Keratinocyte (primary cell): Measurements from ENCODE around the gene DFFB. TPM values are rescaled to one million over a fixed set of nuclear protein-coding genes. Genes with fewer than 3 reads are reported as not detected.

ENCODE experiments used
- DNase-seq: peaks from one replicate; pipeline ENCODE4 v3.0.0-alpha.2; 2011; ENCODE audit warnings: low read depth, missing footprints, low spot score
- FAIRE-seq: peaks from 2 replicates; lab custom pipeline; 2011; peaks lifted over from hg19 to GRCh38; lab: Jason Lieb, UNC
- H2AFZ ChIP-seq: 2 replicates; pipeline ENCODE4 v1.6.0; 2012; ENCODE audit warnings: low read length, control low read depth, inconsistent platforms; ENCODE audit not compliant: control insufficient read depth
- H3K27ac ChIP-seq: 2 replicates; pipeline ENCODE4 v1.5.1; 2011; ENCODE audit warnings: low read length; ENCODE audit not compliant: control insufficient read depth, insufficient read depth
- H3K27me3 ChIP-seq: 3 replicates; pipeline ENCODE4 v1.6.0; 2011; ENCODE audit warnings: low read length; ENCODE audit not compliant: control insufficient read depth, insufficient read depth; ENCODE audit errors: extremely low read depth
- H3K36me3 ChIP-seq, 2 experiments: 2 replicates in 1 of 2; 3 replicates in 1 of 2; pipeline ENCODE4 v1.5.1; 2011; ENCODE audit warnings: low read length in 2 of 2, mild to moderate bottlenecking in 1 of 2; ENCODE audit not compliant: control insufficient read depth in 2 of 2, insufficient read depth in 2 of 2; ENCODE audit errors: extremely low read depth in 1 of 2
- H3K4me1 ChIP-seq: 3 replicates; pipeline ENCODE4 v1.5.1; 2011; ENCODE audit warnings: low read length; ENCODE audit not compliant: control insufficient read depth, insufficient read depth; ENCODE audit errors: extremely low read depth
- H3K4me2 ChIP-seq: 3 replicates; pipeline ENCODE4 v1.6.0; 2011; ENCODE audit warnings: low read depth, low read length; ENCODE audit not compliant: control insufficient read depth, insufficient read depth; ENCODE audit errors: extremely low read depth
- H3K4me3 ChIP-seq, 3 experiments: fragments of 200-600 bp in 1 of 3; sonication (generic) in 1 of 3; 2 replicates in 2 of 3; 3 replicates in 1 of 3; pipeline ENCODE4 v1.5.1; 2011 to 2016; ENCODE audit warnings: low read length in 3 of 3, mild to moderate bottlenecking in 3 of 3, control low read depth in 2 of 3, inconsistent platforms in 1 of 3, low read depth in 1 of 3, mixed read lengths in 1 of 3, mixed run types in 1 of 3, moderate library complexity in 1 of 3; ENCODE audit not compliant: control insufficient read depth in 2 of 3, insufficient read depth in 2 of 3; ENCODE audit errors: extremely low read depth in 1 of 3
- H3K79me2 ChIP-seq: 2 replicates; pipeline ENCODE4 v1.6.0; 2012; ENCODE audit warnings: low read length; ENCODE audit not compliant: control insufficient read depth, insufficient read depth
- H3K9ac ChIP-seq: 3 replicates; pipeline ENCODE4 v1.6.0; 2011; ENCODE audit warnings: low read length; ENCODE audit not compliant: control insufficient read depth, insufficient read depth; ENCODE audit errors: extremely low read depth
- H3K9me1 ChIP-seq: 3 replicates; pipeline ENCODE4 v1.6.0; 2011; ENCODE audit warnings: low read length; ENCODE audit not compliant: control insufficient read depth, insufficient read depth; ENCODE audit errors: extremely low read depth
- H3K9me3 ChIP-seq: 2 replicates; pipeline ENCODE4 v1.5.1; 2012; ENCODE audit warnings: low read depth, low read length; ENCODE audit not compliant: control insufficient read depth
- H4K20me1 ChIP-seq: 3 replicates; pipeline ENCODE4 v1.6.0; 2011; ENCODE audit warnings: low read length; ENCODE audit not compliant: control insufficient read depth, insufficient read depth; ENCODE audit errors: extremely low read depth
- CTCF ChIP-seq, 3 experiments: IDR thresholded peaks in 1 of 3; conservative IDR thresholded peaks in 1 of 3; optimal IDR thresholded peaks in 1 of 3; 2 replicates in 2 of 3; 3 replicates in 1 of 3; pipeline versions ENCODE3 to v1.5.1; 2011; ENCODE audit warnings: low read length in 3 of 3, mild to moderate bottlenecking in 3 of 3, moderate library complexity in 2 of 3, control low read depth in 1 of 3, inconsistent platforms in 1 of 3; ENCODE audit not compliant: insufficient read depth in 2 of 3; ENCODE audit errors: extremely low read depth in 1 of 3
- EZH2 ChIP-seq: IDR thresholded peaks from one replicate; pipeline ENCODE4 v1.6.1; 2012; ENCODE audit warnings: inconsistent platforms, mild to moderate bottlenecking, low read length, moderate library complexity
- dilution Hi-C: fragments of 300-500 bp; cut with MboI; formaldehyde crosslinking; loops from one replicate; pipeline ENCODE4 v1.7.0; 2020; ENCODE audit warnings: low sequenced_read_pairs; ENCODE audit not compliant: extremely low pct_ligation_motif_present
- polyA plus RNA-seq, 5 experiments: library from polyadenylated mRNA; depleted of rRNA in 3 of 5; stranded (reverse) in 3 of 5; stranded (forward) in 1 of 5; unstranded in 1 of 5; fragments of >200 nt; gene quantifications; 1 replicate in 1 of 5; 2 replicates in 3 of 5; 3 replicates in 1 of 5; pipeline versions ENCODE4 v1.2.1 to v1.2.3, GENCODE V29; 2011 to 2012; ENCODE audit warnings: missing spikeins in 2 of 5, low read depth in 1 of 5, low replicate concordance in 1 of 5

DFFB gene
- polyA plus RNA-seq, 1 donor (not counting 4 experiments of a cell fraction or from before 2014, with no cell fraction given) = 5.2 TPM

DNA sequence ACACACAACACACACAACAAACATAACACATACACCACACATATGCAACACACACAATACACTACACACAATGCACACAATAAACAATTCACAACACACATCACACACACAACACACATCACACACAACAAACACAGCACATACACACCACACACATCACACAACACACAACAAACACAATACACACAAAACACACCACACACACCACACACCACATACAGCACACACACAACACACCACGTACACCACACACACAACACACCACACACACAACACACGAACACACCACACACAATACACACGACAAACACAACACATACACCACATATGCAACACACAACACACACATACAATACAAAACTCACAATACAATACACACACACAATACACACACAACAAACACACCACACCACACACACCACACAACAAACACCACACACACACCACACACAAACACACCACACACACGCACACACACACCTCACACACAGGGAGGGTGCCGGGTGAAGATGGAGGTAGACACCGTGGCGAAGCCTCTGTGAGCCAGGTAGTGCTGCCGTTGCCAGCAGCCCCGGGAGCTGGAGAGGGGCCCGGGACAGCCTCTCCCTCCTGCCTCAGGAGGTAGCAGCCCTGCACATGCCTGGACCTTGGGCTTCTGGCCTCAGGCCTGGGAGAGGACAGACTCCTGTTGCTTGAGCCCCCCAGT, 73.2 kb downstream of the DFFB start:
- Histone ChIP-seq H2AFZ (no peak overlapping the region), H3K4me2 (no peak overlapping the region), H3K9ac (no peak overlapping the region), H3K27ac (no peak overlapping the region), H4K20me1 (no peaks in the 10 kb centered on the region), H3K4me1 (no peaks in the 10 kb centered on the region), H3K9me1 (no peaks in the 10 kb centered on the region), H3K36me3 (no peaks in the 10 kb centered on the region), H3K27me3 (no peaks in the 10 kb centered on the region), H3K9me3 (peaks cover 6% of the 10 kb centered on the region), H3K4me3 (no peak overlapping the region), H3K79me2 (no peaks in the 10 kb centered on the region)
- TF ChIP-seq EZH2 (no peak), CTCF (optimal IDR thresholded peaks at IDR 0.05 in 1 of 3, IDR thresholded peaks at IDR 0.05 in 1 of 3, conservative IDR thresholded peaks at IDR 0.05 in 1 of 3; ENCODE audit: extremely low read depth in 1 of 3, insufficient read depth in 2 of 3, low read length in 3 of 3) (no peak)
- dilution Hi-C loops = no loop called here
- DNase-seq = no peak
- no peak for FAIRE-seq

- Histone ChIP-seq H4K20me1 (no peaks in the 10 kb centered on the region), H3K9me1 (no peaks in the 10 kb centered on the region), H3K27ac (no peak overlapping the region), H3K27me3 (no peaks in the 10 kb centered on the region), H3K4me3 (no peak overlapping the region), H2AFZ (no peak overlapping the region), H3K4me1 (no peaks in the 10 kb centered on the region), H3K9ac (no peak overlapping the region), H3K79me2 (no peaks in the 10 kb centered on the region), H3K36me3 (no peaks in the 10 kb centered on the region), H3K9me3 (peaks cover 6% of the 10 kb centered on the region), H3K4me2 (no peak overlapping the region)
- dilution Hi-C loops = no loop called here
- FAIRE-seq (no peak), DNase-seq (no peak)
- no peak for TF ChIP-seq EZH2
- TF ChIP-seq CTCF (optimal IDR thresholded peaks at IDR 0.05 in 1 of 3, IDR thresholded peaks at IDR 0.05 in 1 of 3, conservative IDR thresholded peaks at IDR 0.05 in 1 of 3; ENCODE audit: extremely low read depth in 1 of 3, insufficient read depth in 2 of 3, low read length in 3 of 3) = no peak
These were observed 74.0 kb downstream of the DFFB start for GRCh38 chr1:3931007-3931912.
